RKO (cell line): Measurements from ENCODE around the gene ARFGEF2.
"Not testable (repeated sequence)": the region's sequence is repeated elsewhere in the genome, so short reads cannot be mapped to it uniquely, and the experiment has no call there.

Source experiments
- DNase-seq: peaks from one replicate; pipeline ENCODE4 v3.0.0-alpha.2; 2016; ENCODE audit warnings: low spot score

Gene ARFGEF2

GRCh38 chr20:48921168-48921882 is at the start of gene ARFGEF2:
ARFGEF2 (plus strand) TSS chr20:48921711; CDS start chr20:48921890, 179 bp downstream.
- peak; percentile 94 for DNase-seq

- DNase-seq: no peak
Observed at GRCh38 chr20:48875233-48875913, 46.1 kb upstream of the ARFGEF2 start.

GRCh38 chr20:48875914-48876240 is 45.6 kb upstream of the ARFGEF2 start:
- peak; percentile 19 for DNase-seq

GRCh38 chr20:48877304-48877703 is 44.2 kb upstream of the ARFGEF2 start:
- DNase-seq: no peak

- DNase-seq: no peak
Observed at GRCh38 chr20:48878534-48879248, 42.8 kb upstream of the ARFGEF2 start.

- no peak for DNase-seq
Observed at GRCh38 chr20:48879612-48880245, 41.8 kb upstream of the ARFGEF2 start.

GRCh38 chr20:48880331-48880730 is 41.2 kb upstream of the ARFGEF2 start:
- DNase-seq: no peak

GRCh38 chr20:48880981-48881657 is 40.4 kb upstream of the ARFGEF2 start:
- DNase-seq: no peak

- DNase-seq: no peak
Observed at GRCh38 chr20:48885237-48885636, 36.3 kb upstream of the ARFGEF2 start.

- DNase-seq: no peak
Observed at GRCh38 chr20:48886194-48886593, 35.3 kb upstream of the ARFGEF2 start.

GRCh38 chr20:48886811-48887210 is 34.7 kb upstream of the ARFGEF2 start:
- DNase-seq: no peak

GRCh38 chr20:48888517-48888916 is 33.0 kb upstream of the ARFGEF2 start:
- not testable (repeated sequence) for DNase-seq

- no peak for DNase-seq
Observed at GRCh38 chr20:48889140-48889790, 32.2 kb upstream of the ARFGEF2 start.

- DNase-seq: no peak
Observed at GRCh38 chr20:48891235-48892048, 30.1 kb upstream of the ARFGEF2 start.

GRCh38 chr20:48892049-48892470 is 29.5 kb upstream of the ARFGEF2 start:
- DNase-seq: no peak

GRCh38 chr20:48892891-48893290 is 28.6 kb upstream of the ARFGEF2 start:
- DNase-seq: no peak

- no peak for DNase-seq
Observed at GRCh38 chr20:48893374-48893773, 28.1 kb upstream of the ARFGEF2 start.

GRCh38 chr20:48897305-48898010 is 24.1 kb upstream of the ARFGEF2 start:
- DNase-seq: peak; percentile 86

GRCh38 chr20:48898210-48898609 is 23.3 kb upstream of the ARFGEF2 start:
- no peak for DNase-seq
